Neuronal stem cell (in vitro differentiated cells): Measurements from ENCODE around the gene TMCO4.

Source experiments
- DNase-seq: peaks from one replicate; pipeline ENCODE4 v3.0.0-alpha.2; 2013; ENCODE audit warnings: low spot score
- H2AFZ ChIP-seq: one replicate; pipeline ENCODE4 v1.6.1; 2013; ENCODE audit warnings: mild to moderate bottlenecking, low read length, inconsistent platforms
- H2AK5ac ChIP-seq: 2 replicates; pipeline ENCODE4 v1.6.1; 2013; ENCODE audit warnings: low read depth, mild to moderate bottlenecking, inconsistent platforms, low read length, moderate library complexity, mixed read lengths
- H2BK120ac ChIP-seq: 2 replicates; pipeline ENCODE4 v1.6.1; 2013; ENCODE audit warnings: low read depth, mild to moderate bottlenecking, inconsistent platforms, low read length, moderate library complexity, mixed read lengths
- H2BK12ac ChIP-seq: one replicate; pipeline ENCODE4 v1.6.1; 2013; ENCODE audit warnings: low read length, inconsistent platforms
- H2BK15ac ChIP-seq: 2 replicates; pipeline ENCODE4 v1.6.1; 2013; ENCODE audit warnings: mild to moderate bottlenecking, low read length, inconsistent platforms, mixed read lengths
- H2BK5ac ChIP-seq: one replicate; pipeline ENCODE4 v1.6.1; 2013; ENCODE audit warnings: inconsistent platforms, mild to moderate bottlenecking, low read length, moderate library complexity
- H3K14ac ChIP-seq: one replicate; pipeline ENCODE4 v1.6.1; 2013; ENCODE audit warnings: low read length, inconsistent platforms
- H3K18ac ChIP-seq: 2 replicates; pipeline ENCODE4 v1.6.1; 2013; ENCODE audit warnings: low read length, inconsistent platforms
- H3K23ac ChIP-seq: 2 replicates; pipeline ENCODE4 v1.6.1; 2013; ENCODE audit warnings: low read depth, mild to moderate bottlenecking, mixed read lengths, low read length, inconsistent platforms; ENCODE audit not compliant: poor library complexity
- H3K27ac ChIP-seq: replicated peaks from 3 replicates; pipeline ENCODE4 v1.5.1; 2013; ENCODE audit warnings: low read length, inconsistent platforms
- H3K27me3 ChIP-seq, 3 experiments: 2 replicates each; pipeline ENCODE4 v1.6.1; 2013; ENCODE audit warnings: low read length in 3 of 3, mild to moderate bottlenecking in 2 of 3, inconsistent platforms in 1 of 3, low read depth in 1 of 3, mixed read lengths in 1 of 3, moderate library complexity in 1 of 3; ENCODE audit not compliant: control insufficient read depth in 3 of 3, insufficient read depth in 3 of 3
- H3K36me3 ChIP-seq, 2 donors: replicated peaks in 1 of 2; 2 replicates each; pipeline ENCODE4 v1.6.1; 2013; ENCODE audit warnings: low read length in 2 of 2; ENCODE audit not compliant: control insufficient read depth in 2 of 2, insufficient read depth in 2 of 2
- H3K4ac ChIP-seq: 2 replicates; pipeline ENCODE4 v1.6.1; 2013; ENCODE audit warnings: inconsistent platforms, mild to moderate bottlenecking, low read length, moderate library complexity
- H3K4me1 ChIP-seq, 2 donors: 1 replicate in 1 of 2; 2 replicates in 1 of 2; pipeline ENCODE4 v1.6.1; 2013; ENCODE audit warnings: low read length in 2 of 2, low read depth in 1 of 2; ENCODE audit not compliant: control insufficient read depth in 2 of 2, insufficient read depth in 1 of 2
- H3K4me2 ChIP-seq: one replicate; pipeline ENCODE4 v1.6.1; 2013; ENCODE audit warnings: mild to moderate bottlenecking, low read length, inconsistent platforms; ENCODE audit not compliant: insufficient read depth, poor library complexity, severe bottlenecking
- H3K4me3 ChIP-seq, 2 donors: 2 replicates each; pipeline ENCODE4 v1.5.1; 2013; ENCODE audit warnings: low read length in 2 of 2, mild to moderate bottlenecking in 2 of 2, inconsistent platforms in 1 of 2, moderate library complexity in 1 of 2
- H3K79me1 ChIP-seq: one replicate; pipeline ENCODE4 v1.6.1; 2013; ENCODE audit warnings: low read depth, mild to moderate bottlenecking, inconsistent platforms, low read length, moderate library complexity
- H3K9ac ChIP-seq: one replicate; pipeline ENCODE4 v1.6.1; 2013; ENCODE audit warnings: mild to moderate bottlenecking, low read depth, low read length, inconsistent platforms; ENCODE audit not compliant: poor library complexity
- H3K9me3 ChIP-seq, 2 donors: replicated peaks in 1 of 2; 2 replicates each; pipeline versions ENCODE3 to v1.6.1; 2013; ENCODE audit warnings: low read length in 2 of 2, mild to moderate bottlenecking in 2 of 2, inconsistent platforms in 1 of 2, low read depth in 1 of 2, mixed read lengths in 1 of 2, moderate library complexity in 1 of 2; ENCODE audit not compliant: control insufficient read depth in 2 of 2, insufficient read depth in 1 of 2
- H4K8ac ChIP-seq: one replicate; pipeline ENCODE4 v1.6.1; 2013; ENCODE audit warnings: low read depth, mild to moderate bottlenecking, inconsistent platforms, low read length, moderate library complexity
- H4K91ac ChIP-seq: one replicate; pipeline ENCODE4 v1.6.1; 2013; ENCODE audit warnings: low read length, low read depth, mild to moderate bottlenecking, inconsistent platforms; ENCODE audit not compliant: poor library complexity
- WGBS, 2 donors: extraction: QIAGEN DNeasy Blood & Tissue Kit; methylation state at CpG; one replicate each; pipeline ENCODE4 v1.1.7; 2013; ENCODE audit warnings: missing lambda C conversion rate in 2 of 2, mixed read lengths in 1 of 2; ENCODE audit not compliant: insufficient read length in 2 of 2, insufficient replicate concordance in 1 of 2; ENCODE audit errors: extremely low coverage in 2 of 2; 5-methylcytosine and 5-hydroxymethylcytosine counted together

Gene TMCO4

DNA sequence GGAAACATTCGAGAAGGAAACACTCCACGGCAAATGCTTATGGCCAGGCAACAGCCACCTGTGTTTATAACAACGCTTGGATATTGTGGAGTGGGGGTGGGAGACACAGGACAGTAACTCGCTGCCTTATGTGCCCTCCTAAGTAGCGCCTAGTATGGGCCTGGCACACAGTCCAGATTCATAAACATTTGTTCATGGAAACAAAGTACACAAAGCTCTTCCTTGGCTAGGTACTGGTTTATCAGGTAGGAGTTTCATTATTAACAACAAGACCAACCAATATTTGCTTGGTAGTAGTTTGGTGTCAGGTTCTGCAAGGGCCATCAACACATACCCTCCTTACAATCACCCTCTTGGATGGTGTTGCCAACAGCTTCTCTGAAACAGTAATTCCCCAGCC, 23.4 kb downstream of the TMCO4 start:
- H3K4ac ChIP-seq, result no peak overlapping the region
- no peaks in the 10 kb centered on the region for H3K4me1 ChIP-seq
- H3K36me3 ChIP-seq, result no peaks in the 10 kb centered on the region
- no peak overlapping the region for H2BK15ac ChIP-seq
- no peak overlapping the region for H2AFZ ChIP-seq
- no peak overlapping the region for H3K4me2 ChIP-seq
- no peak overlapping the region for H3K14ac ChIP-seq
- H2BK5ac ChIP-seq, result no peak overlapping the region
- no CpG with 5 or more reads among the region's 5 CpGs for WGBS, 2 donors
- H3K79me1 ChIP-seq, result no peaks in the 10 kb centered on the region
- H3K18ac ChIP-seq, result no peak overlapping the region
- no peak overlapping the region for H4K8ac ChIP-seq
- H3K4me3 ChIP-seq, result no peak overlapping the region
- H2BK120ac ChIP-seq, result no peak overlapping the region
- H3K9ac ChIP-seq, result no peak overlapping the region
- peaks cover 0 to 14% (median 0%) of the 10 kb centered on the region in 3 experiments for H3K27me3 ChIP-seq
- no peak overlapping the region for H4K91ac ChIP-seq
- H2AK5ac ChIP-seq, result no peak overlapping the region
- no peak overlapping the region for H3K27ac ChIP-seq
- DNase-seq, result no peak
- no peak overlapping the region for H2BK12ac ChIP-seq
- no peaks in the 10 kb centered on the region for H3K9me3 ChIP-seq
- H3K23ac ChIP-seq, result no peak overlapping the region

- Histone ChIP-seq H2AK5ac (no peak overlapping the region), H2BK120ac (no peak overlapping the region), H3K23ac (no peak overlapping the region), H3K27me3 (peaks cover 0 to 18% (median 0%) of the 10 kb centered on the region in 3 experiments), H4K8ac (no peak overlapping the region), H3K14ac (no peak overlapping the region), H4K91ac (no peak overlapping the region), H3K79me1 (no peaks in the 10 kb centered on the region), H3K9me3 (no peaks in the 10 kb centered on the region), H2BK12ac (no peak overlapping the region), H3K4me3 (no peak overlapping the region), H3K9ac (no peak overlapping the region), H3K27ac (no peak overlapping the region), H3K4me2 (no peak overlapping the region), H2BK15ac (no peak overlapping the region), H3K4me1 (no peaks in the 10 kb centered on the region), H2AFZ (no peak overlapping the region), H3K36me3 (no peaks in the 10 kb centered on the region), H2BK5ac (no peak overlapping the region), H3K18ac (no peak overlapping the region), H3K4ac (no peak overlapping the region)
- no peak for DNase-seq
- no CpG with 5 or more reads among the region's 9 CpGs for WGBS, 2 donors
These were observed 23.9 kb downstream of the TMCO4 start for GRCh38 chr1:19775831-19776230.

DNA sequence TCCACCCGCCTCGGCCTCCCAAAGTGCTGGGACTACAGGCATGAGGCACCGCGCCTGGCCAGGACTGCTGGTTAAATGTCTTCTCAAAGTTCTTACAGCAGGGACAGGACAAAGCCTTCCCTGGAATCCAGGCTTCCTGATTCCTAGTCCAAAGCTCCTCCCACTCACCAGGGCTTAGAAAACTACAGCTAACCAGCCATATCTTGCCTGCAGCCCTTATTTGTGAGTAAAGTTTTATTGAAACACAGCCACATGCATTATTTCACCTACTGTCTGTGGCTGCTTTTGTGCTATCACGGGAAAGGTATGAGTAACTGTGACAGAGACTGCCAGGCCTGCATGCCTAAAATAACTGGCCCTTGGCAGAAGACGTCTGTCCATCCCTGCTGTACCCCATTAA, 24.4 kb downstream of the TMCO4 start:
- Histone ChIP-seq H3K14ac (no peak overlapping the region), H3K9ac (no peak overlapping the region), H3K23ac (no peak overlapping the region), H3K4me1 (no peaks in the 10 kb centered on the region), H2BK12ac (no peak overlapping the region), H3K79me1 (no peaks in the 10 kb centered on the region), H3K9me3 (no peaks in the 10 kb centered on the region), H3K18ac (no peak overlapping the region), H3K4me3 (no peak overlapping the region), H3K4me2 (no peak overlapping the region), H4K91ac (no peak overlapping the region), H2BK15ac (no peak overlapping the region), H3K4ac (no peak overlapping the region), H3K27me3 (peaks cover 0 to 18% (median 0%) of the 10 kb centered on the region in 3 experiments), H3K27ac (no peak overlapping the region), H2BK120ac (no peak overlapping the region), H2AFZ (no peak overlapping the region), H4K8ac (no peak overlapping the region), H2AK5ac (no peak overlapping the region), H2BK5ac (no peak overlapping the region), H3K36me3 (no peaks in the 10 kb centered on the region)
- DNase-seq, result no peak
- WGBS, 2 donors, result no CpG with 5 or more reads among the region's 6 CpGs

DNA sequence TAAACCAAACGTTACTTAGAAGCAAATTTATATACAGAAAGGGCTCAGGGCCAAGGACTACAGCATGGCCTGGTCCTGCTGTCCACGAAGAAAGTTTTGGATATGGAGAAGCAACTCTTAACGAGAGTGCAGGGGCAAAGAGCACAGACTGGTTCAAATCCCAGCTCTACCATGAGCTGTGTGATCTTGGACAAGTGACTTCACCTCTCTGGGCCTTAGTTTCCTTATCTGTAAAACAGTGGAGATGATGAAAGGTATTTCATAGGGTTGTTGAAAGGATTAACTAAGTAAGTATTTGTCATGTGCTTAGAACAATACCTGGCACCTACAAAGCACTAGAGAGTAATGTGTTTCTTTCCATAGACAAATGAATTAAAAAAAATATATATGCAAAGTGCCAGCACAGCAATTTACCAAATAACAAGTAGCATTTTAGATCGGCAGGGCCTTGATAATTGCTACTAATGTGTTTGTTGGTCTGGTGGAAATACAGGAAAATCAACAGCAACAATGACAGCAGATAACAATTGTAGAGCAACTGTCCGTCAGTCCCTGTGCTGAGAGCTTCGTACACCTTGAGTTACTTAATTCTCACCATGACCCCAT, 25.4 kb downstream of the TMCO4 start:
- Histone ChIP-seq H4K8ac (no peak overlapping the region), H3K36me3 (no peaks in the 10 kb centered on the region), H3K27me3 (peaks cover 0 to 21% (median 0%) of the 10 kb centered on the region in 3 experiments), H2BK15ac (no peak overlapping the region), H3K4me2 (no peak overlapping the region), H3K79me1 (no peaks in the 10 kb centered on the region), H3K4me3 (no peak overlapping the region), H3K9ac (no peak overlapping the region), H3K23ac (no peak overlapping the region), H4K91ac (no peak overlapping the region), H3K14ac (no peak overlapping the region), H3K9me3 (no peaks in the 10 kb centered on the region), H2AFZ (no peak overlapping the region), H2BK120ac (no peak overlapping the region), H3K18ac (no peak overlapping the region), H2AK5ac (no peak overlapping the region), H3K4me1 (peaks cover 0 to 7% of the 10 kb centered on the region in 2 donors), H3K4ac (no peak overlapping the region), H3K27ac (no peak overlapping the region), H2BK12ac (no peak overlapping the region), H2BK5ac (no peak overlapping the region)
- no CpG with 5 or more reads among the region's 6 CpGs for WGBS, 2 donors
- no peak for DNase-seq
